ENCODE data around the gene GRID1. TPM values are rescaled to one million over a fixed set of nuclear protein-coding genes. Genes with fewer than 3 reads are reported as not detected.

Gene GRID1
- total RNA-seq, 1 experiment from 2014 or later = 5.6 TPM

DNA sequence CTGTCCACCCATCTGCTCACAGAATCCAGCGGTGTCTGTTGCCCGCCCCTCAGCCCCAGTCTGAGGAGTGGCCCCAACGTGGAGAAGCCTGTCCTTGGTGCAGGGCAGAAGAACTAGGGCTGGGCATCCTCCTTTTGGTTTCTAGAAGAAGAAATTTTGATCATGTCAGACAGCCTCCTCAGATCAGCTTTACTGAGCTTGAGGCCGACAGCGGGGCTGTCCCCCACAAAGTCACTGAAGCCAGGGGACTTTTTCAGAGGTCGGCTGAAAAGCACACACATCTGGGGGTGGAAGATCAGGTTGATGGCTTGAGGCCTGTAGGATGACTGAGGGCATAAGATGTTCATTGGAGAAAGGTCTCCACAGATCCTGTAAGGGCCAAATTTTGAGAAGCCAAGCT, 767.9 kb downstream of the GRID1 start:
- H3K36me3 ChIP-seq (ENCODE audit: control insufficient read depth in 1 of 2, insufficient read depth in 2 of 2, low read length in 2 of 2) = no peaks in the 10 kb centered on the region
- H3K4me3 ChIP-seq (replicated peaks in 1 of 2; ENCODE audit: low read depth in 1 of 2, low read length in 2 of 2) = no peak overlapping the region
- POLR2A ChIA-PET = no interaction called here
- intact Hi-C loops (cut with micrococcal nuclease) = no loop called here
- RAD21 ChIA-PET (ENCODE audit: low non-redundant PET in 1 of 2, low total read pairs in 2 of 2, uncharacterized antibody in 2 of 2, unreplicated experiment in 2 of 2) = no interaction called here
- H3K4me2 ChIP-seq (ENCODE audit: low read length) = no peak overlapping the region
- CTCF ChIA-PET = no interaction called here
- H3K27ac ChIP-seq (ENCODE audit: low read depth, low read length) = no peak overlapping the region
- TF ChIP-seq POLR2A (IDR thresholded peaks at IDR 0.05; ENCODE audit: borderline replicate concordance, extremely low read depth, insufficient read depth, insufficient read length) (no peak), SRF (IDR thresholded peaks at IDR 0.05; ENCODE audit: low read depth) (no peak), POLR2AphosphoS5 (IDR thresholded peaks at IDR 0.05; ENCODE audit: low read depth, low read length) (no peak), ELF1 (IDR thresholded peaks at IDR 0.05; ENCODE audit: borderline replicate concordance, low read depth) (no peak), ZFX (IDR thresholded peaks at IDR 0.05) (no peak), CBX3 (IDR thresholded peaks at IDR 0.05; ENCODE audit: low read depth) (no peak), RAD21 (IDR thresholded peaks at IDR 0.05; ENCODE audit: low read depth) (no peak), CEBPB (IDR thresholded peaks at IDR 0.05; ENCODE audit: low read depth) (no peak), JUND (IDR thresholded peaks at IDR 0.05) (no peak), YY1 (IDR thresholded peaks at IDR 0.05; ENCODE audit: extremely low read depth, insufficient replicate concordance, low read depth, low read length) (no peak), EGR1 (IDR thresholded peaks at IDR 0.05; ENCODE audit: low read depth) (no peak), SP1 (IDR thresholded peaks at IDR 0.05; ENCODE audit: low read depth) (no peak), EZH2 (IDR thresholded peaks at IDR 0.05) (no peak), ZNF274 (IDR thresholded peaks at IDR 0.05; ENCODE audit: low read depth, low read length) (no peak)
- TF ChIP-seq, protein P1, sequence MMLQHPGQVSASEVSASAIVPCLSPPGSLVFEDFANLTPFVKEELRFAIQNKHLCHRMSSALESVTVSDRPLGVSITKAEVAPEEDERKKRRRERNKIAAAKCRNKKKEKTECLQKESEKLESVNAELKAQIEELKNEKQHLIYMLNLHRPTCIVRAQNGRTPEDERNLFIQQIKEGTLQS (IDR thresholded peaks at IDR 0.05) = no peak
- TF ChIP-seq, protein P2, sequence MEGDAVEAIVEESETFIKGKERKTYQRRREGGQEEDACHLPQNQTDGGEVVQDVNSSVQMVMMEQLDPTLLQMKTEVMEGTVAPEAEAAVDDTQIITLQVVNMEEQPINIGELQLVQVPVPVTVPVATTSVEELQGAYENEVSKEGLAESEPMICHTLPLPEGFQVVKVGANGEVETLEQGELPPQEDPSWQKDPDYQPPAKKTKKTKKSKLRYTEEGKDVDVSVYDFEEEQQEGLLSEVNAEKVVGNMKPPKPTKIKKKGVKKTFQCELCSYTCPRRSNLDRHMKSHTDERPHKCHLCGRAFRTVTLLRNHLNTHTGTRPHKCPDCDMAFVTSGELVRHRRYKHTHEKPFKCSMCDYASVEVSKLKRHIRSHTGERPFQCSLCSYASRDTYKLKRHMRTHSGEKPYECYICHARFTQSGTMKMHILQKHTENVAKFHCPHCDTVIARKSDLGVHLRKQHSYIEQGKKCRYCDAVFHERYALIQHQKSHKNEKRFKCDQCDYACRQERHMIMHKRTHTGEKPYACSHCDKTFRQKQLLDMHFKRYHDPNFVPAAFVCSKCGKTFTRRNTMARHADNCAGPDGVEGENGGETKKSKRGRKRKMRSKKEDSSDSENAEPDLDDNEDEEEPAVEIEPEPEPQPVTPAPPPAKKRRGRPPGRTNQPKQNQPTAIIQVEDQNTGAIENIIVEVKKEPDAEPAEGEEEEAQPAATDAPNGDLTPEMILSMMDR (IDR thresholded peaks at IDR 0.05 in 2 of 3, conservative IDR thresholded peaks at IDR 0.05 in 1 of 3; ENCODE audit: borderline replicate concordance in 1 of 3, insufficient read depth in 1 of 3, low read depth in 2 of 3, low read length in 2 of 3) = no peak
- TF ChIP-seq, protein P3, sequence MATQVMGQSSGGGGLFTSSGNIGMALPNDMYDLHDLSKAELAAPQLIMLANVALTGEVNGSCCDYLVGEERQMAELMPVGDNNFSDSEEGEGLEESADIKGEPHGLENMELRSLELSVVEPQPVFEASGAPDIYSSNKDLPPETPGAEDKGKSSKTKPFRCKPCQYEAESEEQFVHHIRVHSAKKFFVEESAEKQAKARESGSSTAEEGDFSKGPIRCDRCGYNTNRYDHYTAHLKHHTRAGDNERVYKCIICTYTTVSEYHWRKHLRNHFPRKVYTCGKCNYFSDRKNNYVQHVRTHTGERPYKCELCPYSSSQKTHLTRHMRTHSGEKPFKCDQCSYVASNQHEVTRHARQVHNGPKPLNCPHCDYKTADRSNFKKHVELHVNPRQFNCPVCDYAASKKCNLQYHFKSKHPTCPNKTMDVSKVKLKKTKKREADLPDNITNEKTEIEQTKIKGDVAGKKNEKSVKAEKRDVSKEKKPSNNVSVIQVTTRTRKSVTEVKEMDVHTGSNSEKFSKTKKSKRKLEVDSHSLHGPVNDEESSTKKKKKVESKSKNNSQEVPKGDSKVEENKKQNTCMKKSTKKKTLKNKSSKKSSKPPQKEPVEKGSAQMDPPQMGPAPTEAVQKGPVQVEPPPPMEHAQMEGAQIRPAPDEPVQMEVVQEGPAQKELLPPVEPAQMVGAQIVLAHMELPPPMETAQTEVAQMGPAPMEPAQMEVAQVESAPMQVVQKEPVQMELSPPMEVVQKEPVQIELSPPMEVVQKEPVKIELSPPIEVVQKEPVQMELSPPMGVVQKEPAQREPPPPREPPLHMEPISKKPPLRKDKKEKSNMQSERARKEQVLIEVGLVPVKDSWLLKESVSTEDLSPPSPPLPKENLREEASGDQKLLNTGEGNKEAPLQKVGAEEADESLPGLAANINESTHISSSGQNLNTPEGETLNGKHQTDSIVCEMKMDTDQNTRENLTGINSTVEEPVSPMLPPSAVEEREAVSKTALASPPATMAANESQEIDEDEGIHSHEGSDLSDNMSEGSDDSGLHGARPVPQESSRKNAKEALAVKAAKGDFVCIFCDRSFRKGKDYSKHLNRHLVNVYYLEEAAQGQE (IDR thresholded peaks at IDR 0.05; ENCODE audit: low read depth) = no peak
- TF ChIP-seq, protein P4, sequence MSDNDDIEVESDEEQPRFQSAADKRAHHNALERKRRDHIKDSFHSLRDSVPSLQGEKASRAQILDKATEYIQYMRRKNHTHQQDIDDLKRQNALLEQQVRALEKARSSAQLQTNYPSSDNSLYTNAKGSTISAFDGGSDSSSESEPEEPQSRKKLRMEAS (IDR thresholded peaks at IDR 0.05) = no peak
- DNase-seq (ENCODE audit: low read depth, low spot score) (no peak), ATAC-seq (no peak)
- no peak overlapping the region for H2AFZ ChIP-seq (ENCODE audit: low read depth, low read length, poor library complexity, severe bottlenecking)
- no peaks in the 10 kb centered on the region for H3K9me3 ChIP-seq (ENCODE audit: control insufficient read depth in 1 of 2, insufficient read depth in 1 of 2, low read depth in 1 of 2, low read length in 2 of 2)
- no peaks in the 10 kb centered on the region for H3K9me2 ChIP-seq (ENCODE audit: insufficient read depth)
- BruUV-seq (replicated peaks) = no TSS peak
- H3K4me1 ChIP-seq (ENCODE audit: control insufficient read depth in 1 of 2, insufficient read depth in 2 of 2, low read length in 2 of 2) = no peaks in the 10 kb centered on the region
- H3K9ac ChIP-seq (ENCODE audit: low read length) = no peak overlapping the region
- H3K79me2 ChIP-seq (ENCODE audit: insufficient read depth, low read length) = no peaks in the 10 kb centered on the region
- H4K20me1 ChIP-seq (ENCODE audit: insufficient read depth) = no peaks in the 10 kb centered on the region
- peaks cover 10% of the 10 kb centered on the region for H3K27me3 ChIP-seq (ENCODE audit: insufficient read depth, low read length)

Data from HCT116 (cell line).